SH-SY5Y (cell line): ENCODE data around the gene TRPC4.

Experiments
- GATA2 ChIP-seq: IDR thresholded peaks from 2 replicates; pipeline ENCODE4 v1.6.1; 2011; ENCODE audit warnings: mild to moderate bottlenecking, low read depth, low read length
- GATA3 ChIP-seq: IDR thresholded peaks from 2 replicates; pipeline ENCODE4 v1.6.1; 2011; ENCODE audit warnings: low read depth, mild to moderate bottlenecking, low read length, moderate library complexity

GRCh38 chr13:37669845-37670244, 199.7 kb downstream of the TRPC4 start:
- no peak for TF ChIP-seq GATA2
- TF ChIP-seq GATA3: no peak
